Femur (tissue), 1 donor: Measurements from ENCODE around the gene SLAMF9.
"Not testable (repeated sequence)": the region's sequence is repeated elsewhere in the genome, so short reads cannot be mapped to it uniquely, and the experiment has no call there.

Experiments
- DNase-seq: peaks from one replicate; pipeline ENCODE4 v3.0.0-alpha.2; 2017

SLAMF9 gene

GRCh38 chr1:159920202-159920601, 33.8 kb downstream of the SLAMF9 start:
- no peak for DNase-seq

DNA sequence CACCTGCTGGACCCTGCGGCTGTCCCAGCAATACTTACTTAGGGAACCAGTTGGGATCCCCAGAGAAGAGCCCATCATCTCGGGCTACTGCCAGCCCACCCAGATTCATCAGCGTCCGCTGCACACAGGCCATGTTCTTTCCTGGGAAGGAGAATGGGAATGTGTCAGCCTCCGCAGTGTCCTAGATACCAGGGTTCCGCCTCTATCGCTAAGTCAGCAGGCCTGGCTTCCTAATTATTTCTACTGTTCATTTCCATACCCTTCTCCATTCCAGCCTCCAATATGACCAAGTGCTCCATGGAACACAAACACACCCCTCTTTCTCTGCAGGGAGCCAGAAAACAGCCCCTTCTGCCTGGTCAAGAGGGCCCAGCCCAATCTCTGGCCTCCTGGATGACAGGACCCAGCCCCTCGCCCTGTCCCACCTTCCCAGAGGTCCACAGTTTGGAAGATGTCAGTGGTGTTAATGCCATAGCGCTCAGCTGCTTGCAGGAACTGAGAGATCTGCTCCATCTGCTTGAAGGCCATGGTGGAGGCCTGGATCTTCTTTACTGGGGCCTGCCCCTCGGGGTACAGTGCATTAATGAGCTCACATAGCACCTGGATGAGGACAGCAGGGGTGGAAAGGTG, 34.7 kb downstream of the SLAMF9 start:
- DNase-seq: no peak

DNA sequence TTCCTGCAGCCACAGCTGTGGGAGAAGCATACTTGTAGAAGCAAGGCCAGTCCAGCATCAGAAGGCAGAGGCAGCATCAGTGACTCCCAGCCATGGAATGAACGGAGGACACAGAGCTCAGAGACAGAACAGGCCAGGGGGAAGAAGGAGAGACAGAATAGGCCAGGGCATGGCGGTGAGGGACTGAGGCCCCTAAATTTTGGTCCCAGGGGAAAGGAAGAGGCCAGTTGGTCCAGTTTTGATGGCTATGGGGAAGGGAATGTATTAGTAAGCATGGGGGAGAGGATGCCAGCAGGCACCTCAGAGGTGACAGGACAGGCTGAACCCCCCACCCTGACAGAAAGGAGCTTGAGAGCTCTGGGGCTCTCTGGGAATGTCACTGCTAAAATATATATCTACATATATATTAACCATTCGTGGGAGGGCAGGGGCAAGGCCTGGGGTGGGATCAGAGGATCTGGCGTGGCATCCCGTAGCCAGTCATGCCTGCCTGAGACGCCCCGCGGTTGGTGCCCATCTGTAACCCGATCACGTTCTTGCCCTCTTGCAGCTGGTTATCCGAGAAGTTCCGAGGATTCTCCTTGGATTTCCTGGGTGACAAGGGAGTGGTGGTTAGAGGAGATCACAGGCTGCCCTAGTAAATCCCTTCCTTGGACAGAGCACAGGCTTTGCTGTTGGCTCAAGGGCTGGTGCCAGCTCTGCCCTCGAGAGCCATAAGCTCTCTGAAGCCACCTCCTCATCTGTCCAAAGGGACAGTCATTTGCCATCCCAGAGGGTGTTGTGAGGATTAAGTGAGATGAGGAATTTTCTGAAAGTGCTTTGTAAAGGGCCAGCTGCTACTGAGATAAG, 35.5 kb downstream of the SLAMF9 start:
- DNase-seq: no peak

GRCh38 chr1:159917533-159918351, 36.3 kb downstream of the SLAMF9 start:
- peak; percentile 75 for DNase-seq

GRCh38 chr1:159916242-159917051, 37.6 kb downstream of the SLAMF9 start:
- DNase-seq: peak; percentile 21

DNA sequence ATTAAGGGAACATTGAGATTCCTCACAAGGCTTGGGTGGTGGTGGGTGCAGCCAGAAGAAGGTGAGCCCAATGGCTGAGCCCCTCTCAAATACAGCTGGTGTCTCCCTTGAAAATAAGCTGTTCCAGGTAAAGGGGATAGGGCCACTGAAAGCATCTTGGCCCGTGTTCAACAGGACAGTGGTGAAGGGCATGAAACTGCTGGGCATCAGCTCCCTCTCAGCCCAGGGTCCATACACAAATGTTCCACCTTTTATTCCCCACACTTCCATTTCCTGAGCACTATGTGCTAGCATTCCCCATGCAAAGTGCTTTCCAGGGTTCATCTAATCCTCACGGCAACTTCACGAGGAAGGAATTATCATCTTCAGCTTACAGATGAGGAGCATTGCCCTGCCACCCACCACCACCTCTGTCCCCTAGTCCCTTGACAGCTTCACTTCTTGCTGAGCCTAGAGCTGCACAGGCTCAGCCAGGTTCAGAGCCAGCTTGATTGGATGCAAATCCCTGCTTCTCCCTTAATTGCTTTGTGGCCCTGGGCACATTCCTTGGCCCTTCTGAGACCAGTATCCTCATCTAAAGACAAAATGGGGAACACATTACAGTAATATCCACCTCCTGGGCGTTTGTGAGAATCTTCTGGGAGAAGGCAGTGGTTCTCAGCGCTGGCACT, 38.3 kb downstream of the SLAMF9 start:
- no peak for DNase-seq

- DNase-seq: no peak
Observed at GRCh38 chr1:159914252-159915018, 39.6 kb downstream of the SLAMF9 start.

DNA sequence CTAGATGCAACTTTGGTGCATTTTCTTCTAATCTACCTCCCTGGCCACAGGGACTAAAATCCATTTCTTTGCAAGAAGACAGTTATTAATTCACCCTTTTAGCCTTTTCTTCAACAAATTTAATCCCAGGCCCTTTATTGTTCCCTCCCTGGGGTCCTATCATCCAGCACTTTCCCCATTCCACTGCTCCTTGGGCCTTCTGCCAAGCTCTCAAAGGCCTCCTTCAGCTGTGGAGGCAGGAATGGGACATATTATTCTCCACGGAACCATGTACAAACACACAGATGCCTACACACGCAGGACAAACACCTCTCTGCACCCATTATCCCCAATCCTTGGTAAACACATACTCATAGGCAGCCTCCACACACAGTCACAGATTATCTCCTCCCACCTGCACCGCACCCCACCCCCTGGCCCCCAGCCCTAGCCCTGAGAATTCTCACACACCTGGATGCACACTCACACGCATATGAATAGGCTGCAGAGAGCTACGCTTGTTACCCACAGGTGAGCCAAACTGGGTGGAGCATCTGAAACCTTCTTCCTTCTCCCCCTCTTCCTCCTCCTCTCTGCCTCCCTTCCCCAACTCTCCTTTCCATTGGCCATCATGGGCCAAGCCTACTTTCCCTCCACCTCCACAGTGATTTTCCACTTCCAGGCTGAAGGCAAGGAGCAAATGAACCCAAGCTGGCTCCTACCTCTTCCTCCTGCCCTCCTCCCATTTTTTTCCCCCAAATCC, 40.4 kb downstream of the SLAMF9 start:
- no peak for DNase-seq

DNA sequence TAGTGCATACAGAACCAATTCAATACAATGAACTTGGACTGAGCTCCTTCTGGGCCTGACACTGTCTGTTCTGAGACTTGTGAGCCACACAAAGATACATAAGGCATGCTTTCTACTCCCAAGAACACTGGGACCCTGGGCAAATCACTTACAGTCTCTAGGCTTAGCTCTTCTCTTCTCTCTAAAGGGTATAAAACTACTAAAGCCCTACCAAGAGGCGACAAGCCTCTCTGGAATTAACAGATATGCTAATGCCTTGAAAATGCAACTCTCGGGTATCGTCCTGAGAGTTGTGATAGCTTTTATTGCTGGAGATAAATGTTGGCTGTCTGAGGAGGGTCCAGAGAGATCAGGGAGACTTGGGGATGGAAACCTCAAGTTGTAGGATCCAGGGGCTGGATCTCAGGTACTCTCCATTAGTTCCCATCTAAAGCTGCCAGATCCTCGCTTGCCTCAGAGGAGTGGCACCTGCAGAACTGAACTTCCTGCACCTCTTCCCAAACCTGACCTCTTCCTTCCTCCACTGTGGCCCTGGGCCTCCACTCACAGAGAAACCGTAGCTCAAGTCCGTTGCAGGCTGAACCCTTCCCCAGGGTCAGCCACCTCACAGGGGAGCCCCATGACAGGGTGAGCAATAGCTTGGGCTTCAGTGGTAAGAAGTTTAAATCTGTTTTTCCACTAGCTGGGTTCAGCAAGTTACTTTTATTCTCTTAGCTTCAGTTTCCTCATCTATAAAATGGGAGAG, 42.5 kb downstream of the SLAMF9 start:
- no peak for DNase-seq

DNA sequence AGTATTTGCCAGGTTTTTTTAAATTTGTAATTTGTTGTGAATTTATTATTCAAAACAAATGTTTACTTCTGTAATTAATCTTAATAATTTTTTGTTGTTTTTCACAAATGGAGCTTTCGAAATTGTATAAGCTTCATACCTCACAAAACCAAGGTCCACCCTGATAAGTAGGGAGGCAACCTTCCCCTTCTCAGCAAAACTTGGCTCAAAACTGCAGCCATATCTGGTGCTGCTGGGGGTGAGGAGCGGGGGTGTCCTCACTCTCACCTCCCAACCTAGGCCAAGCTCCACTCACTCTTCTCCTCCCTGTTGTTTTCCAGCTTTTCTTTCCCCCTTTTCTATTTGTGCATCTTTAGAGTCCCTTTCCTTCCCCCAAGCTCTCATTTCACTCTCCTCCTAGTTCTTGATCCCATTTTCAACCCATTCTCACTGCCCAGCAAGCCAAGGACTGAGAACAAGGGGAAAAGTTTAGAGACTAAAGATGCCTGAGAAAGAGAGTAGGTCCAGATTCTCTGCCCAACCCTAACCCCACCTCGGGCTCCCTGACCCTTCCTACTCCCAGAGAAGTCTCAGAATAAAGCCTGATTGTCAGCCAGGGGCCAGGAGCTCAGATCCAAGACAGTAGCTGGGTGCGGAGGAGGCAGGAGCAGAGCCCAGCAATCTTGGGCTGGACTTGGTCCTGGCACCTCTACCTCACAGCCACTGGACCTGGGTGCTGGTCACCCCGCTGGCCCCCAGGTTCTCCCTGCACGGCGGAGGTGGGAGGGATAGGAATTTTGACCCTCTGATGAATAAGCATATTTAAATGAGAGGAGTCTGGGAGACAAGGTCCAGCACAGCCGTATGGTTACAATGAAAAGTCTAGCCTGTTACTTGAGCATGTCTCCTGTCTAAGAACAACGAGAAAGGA, 45.8 kb downstream of the SLAMF9 start:
- DNase-seq: no peak

GRCh38 chr1:159906960-159907359, 47.1 kb downstream of the SLAMF9 start:
- no peak for DNase-seq

DNA sequence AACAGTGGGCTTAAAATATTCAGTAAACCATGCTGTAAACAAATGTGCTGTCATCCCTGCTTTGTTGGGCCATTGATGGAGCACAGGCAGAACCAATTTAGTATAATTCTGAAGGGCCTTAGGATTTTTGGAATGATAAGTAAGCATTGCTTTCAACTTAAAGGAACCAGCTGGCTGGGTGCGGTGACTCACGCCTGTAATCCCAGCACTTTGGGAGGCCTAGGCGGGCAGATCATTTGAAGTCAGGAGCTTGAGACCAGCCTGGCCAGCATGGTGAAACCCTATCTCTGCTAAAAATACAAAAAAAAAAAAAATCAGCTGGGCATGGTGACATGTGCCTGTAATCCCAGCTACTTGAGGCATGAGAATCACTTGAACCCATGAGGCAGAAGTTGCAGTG, 50.0 kb downstream of the SLAMF9 start:
- DNase-seq: not testable (repeated sequence)

DNA sequence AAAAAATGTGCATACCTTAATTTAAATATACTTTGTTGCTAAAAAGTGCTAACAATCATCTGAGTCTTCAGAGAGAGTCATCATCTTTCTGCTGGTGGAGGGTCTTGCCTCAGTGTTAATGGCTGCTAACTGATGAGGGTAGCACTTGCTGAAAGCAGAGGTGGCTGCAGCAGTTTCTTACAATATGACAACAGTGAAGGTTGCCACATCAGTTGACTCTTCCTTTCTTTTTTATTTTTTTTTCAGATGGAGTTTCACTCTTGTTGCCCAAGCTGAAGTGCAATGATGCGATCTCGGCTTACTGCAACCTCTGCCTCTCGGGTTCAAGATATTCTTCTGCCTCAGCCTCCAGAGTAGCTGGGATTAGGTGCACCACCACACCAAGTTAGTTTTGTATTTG, 51.5 kb downstream of the SLAMF9 start:
- DNase-seq: no peak
